ENCODE measurements around the gene NOP9.
"Not testable (repeated sequence)": the region's sequence is repeated elsewhere in the genome, so short reads cannot be mapped to it uniquely, and the experiment has no call there.

Gene NOP9

GRCh38 chr14:24325963-24326362 lies 26.3 kb downstream of the NOP9 start:
- no peak for DNase-seq (ENCODE audit: low read depth)

DNA sequence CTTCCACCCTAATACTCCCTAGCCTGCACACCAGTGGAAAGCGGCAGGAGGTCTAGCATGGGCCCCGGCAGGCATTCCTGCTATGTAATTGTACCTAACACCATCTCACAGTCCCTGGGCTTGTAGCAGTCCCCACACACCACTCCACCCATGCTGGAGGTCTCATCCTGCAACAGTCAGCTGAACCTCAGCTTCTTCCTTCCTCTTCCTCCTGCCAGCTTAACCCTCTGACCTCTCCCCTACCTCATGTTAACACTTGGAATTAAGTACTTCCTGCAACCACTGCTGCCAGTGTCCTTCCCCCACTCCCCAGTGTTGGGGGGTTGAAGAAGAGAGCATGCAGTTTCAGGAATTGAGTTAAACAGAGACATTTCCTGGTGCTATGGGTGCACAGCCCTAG lies 27.7 kb downstream of the NOP9 start:
- DNase-seq (ENCODE audit: low read depth): no peak

DNA sequence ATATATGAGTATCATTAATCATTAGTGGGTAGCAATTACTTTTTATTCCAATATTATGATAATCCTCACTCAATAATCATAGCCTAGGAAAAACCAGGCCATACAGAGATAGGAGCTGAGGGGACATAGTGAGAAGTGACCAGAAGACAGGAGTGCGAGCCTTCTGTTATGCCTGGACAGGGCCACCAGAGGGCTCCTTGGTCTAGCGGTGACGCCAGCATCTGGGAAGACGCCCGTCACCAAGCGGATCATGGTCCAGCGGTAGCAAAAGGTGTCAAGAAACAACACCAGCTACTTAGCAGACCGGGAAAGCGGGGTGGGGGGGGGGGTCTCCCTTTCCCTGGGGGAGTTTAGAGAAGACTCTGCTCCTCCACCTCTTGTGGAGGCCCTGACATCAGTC lies 28.3 kb downstream of the NOP9 start:
- not testable (repeated sequence) for DNase-seq (ENCODE audit: low read depth)

- no peak for DNase-seq (ENCODE audit: low read depth)
Measured at GRCh38 chr14:24329073-24329663, 29.5 kb downstream of the NOP9 start.

DNA sequence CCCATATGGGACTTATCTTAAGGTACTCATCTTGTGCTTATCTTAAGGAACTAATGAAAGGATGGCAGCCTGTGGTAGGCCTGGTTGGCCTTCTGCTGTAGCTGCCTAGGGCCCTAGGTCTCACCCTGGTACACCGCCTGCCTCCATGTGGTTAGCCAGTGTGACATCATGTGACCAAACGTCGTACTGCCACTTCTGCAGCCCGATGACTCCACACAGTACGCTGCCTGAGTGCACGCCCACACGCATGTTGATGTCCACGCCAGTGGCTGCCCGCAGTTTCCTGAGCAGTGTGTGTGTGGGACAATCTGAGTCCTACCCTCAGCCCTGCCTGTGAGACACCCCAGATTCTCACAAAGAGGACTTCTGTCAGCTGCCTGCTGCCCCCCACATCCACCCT lies 30.1 kb downstream of the NOP9 start:
- DNase-seq (ENCODE audit: low read depth): no peak

DNA sequence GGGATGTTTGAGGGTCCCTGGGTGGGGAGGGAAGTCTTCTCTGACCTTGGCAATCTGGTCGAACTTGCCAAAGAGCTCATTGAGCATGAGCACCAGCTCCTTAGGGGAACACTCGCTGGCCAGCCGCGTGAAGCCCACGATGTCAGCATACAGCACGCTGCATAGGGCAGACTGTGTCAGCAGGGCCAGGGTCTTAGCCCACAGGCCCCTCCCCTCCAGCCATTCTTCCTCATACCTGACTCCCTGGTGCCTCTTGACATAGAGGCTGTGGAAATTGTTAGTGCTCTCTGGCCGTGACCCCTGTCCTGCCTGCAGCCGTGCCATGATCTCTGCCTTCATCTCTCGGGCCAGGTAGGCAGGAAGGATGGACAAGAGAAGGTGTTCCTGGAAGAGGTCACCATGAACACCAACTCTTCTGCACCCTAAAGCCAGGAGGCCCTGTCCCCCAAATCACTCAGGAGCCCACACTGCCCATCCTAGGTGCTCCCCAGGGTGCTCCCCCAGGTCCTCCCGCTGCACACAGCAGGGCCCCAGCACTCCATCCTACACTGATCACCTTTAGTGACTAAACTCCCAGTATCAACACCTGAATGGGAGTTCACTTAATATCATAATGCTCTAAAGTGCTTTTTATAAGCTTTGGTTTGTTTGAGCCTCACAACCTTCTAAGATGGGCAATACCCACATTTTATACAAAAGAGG lies 31.5 kb downstream of the NOP9 start:
- no peak for DNase-seq (ENCODE audit: low read depth)

DNA sequence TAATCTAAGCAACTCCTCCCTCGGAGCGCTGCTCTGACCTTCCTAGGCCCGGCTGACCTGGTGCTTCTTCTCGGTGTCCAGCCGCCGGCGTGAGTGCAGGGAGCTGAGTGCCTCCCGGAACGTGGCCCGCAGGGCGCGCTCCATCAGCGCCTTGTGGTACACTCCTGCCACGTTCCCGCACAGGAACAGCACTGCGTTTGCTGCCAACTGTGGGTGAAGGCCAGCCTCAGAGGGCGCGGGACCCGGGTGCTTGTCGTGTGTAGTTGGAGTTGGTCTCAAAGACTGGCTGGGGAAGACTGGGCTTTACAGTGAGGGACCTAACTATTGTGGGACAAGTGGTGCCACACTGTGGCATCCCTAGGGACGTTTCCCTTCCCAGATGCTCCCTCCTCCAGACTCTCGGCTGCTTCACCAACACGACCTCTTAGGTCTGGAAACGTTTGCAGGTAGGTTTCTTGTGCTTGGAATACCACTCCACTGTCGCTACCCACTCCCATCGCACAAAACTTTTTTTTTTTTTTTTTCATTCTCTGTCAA lies 32.1 kb downstream of the NOP9 start:
- no peak for DNase-seq (ENCODE audit: low read depth)

DNA sequence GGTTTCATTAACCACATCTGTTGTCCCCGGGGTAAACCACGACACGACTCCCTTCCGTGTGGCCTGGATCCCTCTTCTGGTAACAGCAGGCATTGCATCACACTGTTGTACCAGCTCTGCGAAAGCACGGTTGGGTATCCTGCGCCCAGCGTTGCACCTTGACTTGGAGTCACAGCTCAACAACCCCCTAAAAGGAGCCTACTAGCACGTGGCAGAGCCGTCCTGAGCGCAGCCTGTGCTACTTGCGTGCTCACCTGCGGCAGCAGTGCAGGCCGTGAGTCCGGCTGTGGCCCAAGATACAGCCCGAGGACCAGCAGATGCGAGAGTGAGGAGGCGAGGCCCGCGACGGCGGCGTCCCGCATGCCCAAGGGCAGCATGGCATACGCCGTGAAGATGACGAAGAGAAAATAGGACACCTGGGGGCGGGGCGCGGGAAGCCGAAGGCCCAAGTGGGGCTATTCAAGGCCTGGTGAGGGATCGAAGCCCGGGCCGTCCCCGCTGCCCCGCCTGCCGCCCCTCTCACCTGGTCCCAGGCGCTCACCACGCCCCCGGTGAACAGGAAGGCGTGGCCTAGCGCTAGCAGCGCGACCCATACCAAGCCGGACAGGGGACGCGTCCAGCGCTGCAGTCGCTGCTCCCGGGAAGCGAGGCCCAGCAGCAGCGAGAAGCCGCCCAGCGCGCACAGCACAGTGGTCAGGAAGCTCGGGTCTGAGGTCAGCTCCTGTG lies 32.8 kb downstream of the NOP9 start:
- peak; percentile 68 for DNase-seq (ENCODE audit: low read depth)

- DNase-seq (ENCODE audit: low read depth): no peak
Measured at GRCh38 chr14:24334431-24335291, 35.0 kb downstream of the NOP9 start, which contains the start of gene ADCY4. ADCY4 (minus strand) TSS chr14:24335071; CDS start chr14:24334652, 419 bp downstream.

- no peak for DNase-seq (ENCODE audit: low read depth)
Measured at GRCh38 chr14:24335461-24336171, 36.0 kb downstream of the NOP9 start.

DNA sequence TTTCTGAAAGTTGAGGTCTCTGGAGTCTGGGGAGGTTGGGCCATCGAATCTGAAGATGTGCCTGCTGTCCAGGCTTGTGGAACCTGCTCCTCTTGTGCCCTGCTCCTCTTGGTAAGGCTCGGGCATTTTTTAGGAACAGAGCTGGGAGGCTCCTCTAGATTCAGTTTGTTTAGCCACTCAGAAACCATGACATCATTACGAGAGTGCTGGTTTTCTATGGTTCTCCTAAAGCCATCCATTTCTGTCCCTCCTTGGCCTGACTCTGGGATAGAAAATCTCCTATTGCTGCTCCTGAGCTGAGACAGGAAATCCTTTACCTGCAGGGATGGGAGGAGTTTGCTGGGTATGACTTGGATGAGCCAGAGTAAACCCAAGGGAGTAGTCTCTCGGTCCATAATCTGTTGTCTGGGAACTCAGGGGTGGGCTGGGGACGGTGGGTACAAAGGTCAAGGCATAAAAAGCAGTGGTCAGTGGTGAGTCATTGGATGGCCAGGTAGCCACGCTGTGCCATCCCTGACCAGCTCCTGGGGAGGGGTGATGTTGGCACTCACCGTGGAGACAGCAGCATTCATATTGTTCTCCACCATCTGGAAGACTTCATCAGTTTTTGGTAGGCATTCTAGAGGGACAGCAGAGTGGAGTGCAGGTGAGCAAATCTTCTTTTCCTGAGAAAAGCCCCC lies 37.6 kb downstream of the NOP9 start:
- DNase-seq (ENCODE audit: low read depth): no peak

DNA sequence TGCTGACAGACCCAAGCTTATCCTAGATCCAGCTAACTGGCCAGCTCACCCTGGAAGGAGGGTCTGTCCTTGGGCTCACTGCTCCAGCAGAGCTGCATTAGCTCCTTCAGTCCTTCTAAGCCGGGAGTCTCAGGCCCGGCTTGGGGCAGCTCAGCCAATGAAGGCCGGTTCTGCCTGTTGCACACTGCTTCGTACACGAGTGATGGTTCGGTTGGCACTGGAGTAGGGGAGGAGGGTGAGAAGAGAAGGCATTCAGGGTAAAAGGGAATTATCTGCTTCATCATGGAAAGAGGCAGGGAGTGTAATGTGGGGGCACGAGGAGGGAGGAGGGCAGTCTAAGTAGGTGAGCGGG lies 38.1 kb downstream of the NOP9 start:
- no peak for DNase-seq (ENCODE audit: low read depth)

DNA sequence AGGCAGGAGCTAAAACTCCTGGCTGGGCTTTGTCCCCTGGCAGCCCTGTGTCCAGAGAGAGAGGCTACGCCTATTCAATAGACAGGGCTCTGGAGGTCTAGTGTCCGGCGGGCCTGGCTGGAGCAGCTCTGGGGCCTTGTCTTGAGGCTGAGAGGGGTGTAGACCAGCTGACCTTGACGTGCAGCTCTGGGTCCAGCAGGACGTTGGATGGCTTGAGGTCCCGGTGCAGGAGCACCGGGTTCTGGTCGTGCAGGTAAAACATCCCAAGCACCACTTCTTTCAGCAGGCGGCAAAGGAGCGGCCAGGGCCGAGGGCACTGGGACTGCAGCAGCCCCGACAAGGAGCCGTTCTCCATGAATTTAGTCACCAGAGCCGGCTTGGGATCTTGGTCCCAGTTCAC lies 39.2 kb downstream of the NOP9 start:
- no peak for DNase-seq (ENCODE audit: low read depth)

GRCh38 chr14:24339284-24340151 lies 39.9 kb downstream of the NOP9 start, which contains the start of gene RIPK3:
RIPK3 (minus strand) TSS chr14:24339991; CDS start chr14:24339826, 165 bp downstream.
- peak; percentile 50 for DNase-seq (ENCODE audit: low read depth)

GRCh38 chr14:24340606-24341005 lies 41.0 kb downstream of the NOP9 start:
- no peak for DNase-seq (ENCODE audit: low read depth)

GRCh38 chr14:24342889-24343288 lies 43.2 kb downstream of the NOP9 start:
- DNase-seq (ENCODE audit: low read depth): no peak

- no peak for DNase-seq (ENCODE audit: low read depth)
Measured at GRCh38 chr14:24343795-24344660, 44.4 kb downstream of the NOP9 start.

- no peak for DNase-seq (ENCODE audit: low read depth)
Measured at GRCh38 chr14:24347134-24347533, 47.5 kb downstream of the NOP9 start.

- DNase-seq (ENCODE audit: low read depth): no peak
Measured at GRCh38 chr14:24348186-24348585, 48.5 kb downstream of the NOP9 start.

Measured in stimulated activated CD8-positive, alpha-beta memory T cell treated with anti-CD3 and anti-CD28 coated beads, Interleukin-15, amount 100 ng/mL, for 1 hour (primary cell).